GM21723 (cell line): ENCODE results near the gene ICAM1.
A peak's percentile ranks its signal among the peaks of the same experiment; 100 is the strongest.

Source experiments
- ATAC-seq: cut with Tn5 transposase; IDR thresholded peaks from one replicate; pipeline ENCODE4 v1.9.1; 2021; ENCODE audit warnings: mild to moderate bottlenecking, moderate library complexity; ENCODE audit not compliant: unreplicated experiment

The ICAM1 gene

GRCh38 chr19:10292789-10293636 lies 22.1 kb downstream of the ICAM1 start:
- no peak for ATAC-seq

GRCh38 chr19:10293637-10294367 lies 22.9 kb downstream of the ICAM1 start:
- no peak for ATAC-seq

GRCh38 chr19:10294368-10294697 lies 23.4 kb downstream of the ICAM1 start:
- no peak for ATAC-seq

GRCh38 chr19:10295305-10295846 lies 24.5 kb downstream of the ICAM1 start:
- ATAC-seq, result no peak

GRCh38 chr19:10295847-10296591 lies 25.1 kb downstream of the ICAM1 start:
- ATAC-seq, result no peak

- ATAC-seq, result no peak
Observed at GRCh38 chr19:10299545-10300458, 28.9 kb downstream of the ICAM1 start.

- ATAC-seq, result no peak
Observed at GRCh38 chr19:10305139-10305806, 34.4 kb downstream of the ICAM1 start.

GRCh38 chr19:10306327-10306726 lies 35.4 kb downstream of the ICAM1 start:
- no peak for ATAC-seq

GRCh38 chr19:10309423-10309822 lies 38.5 kb downstream of the ICAM1 start, which contains the start of gene ZGLP1:
Gene ZGLP1, minus strand, starts transcription at chr19:10309815.
- ATAC-seq, result no peak

GRCh38 chr19:10315335-10316214 lies 44.7 kb downstream of the ICAM1 start, which contains the start of gene FDX2:
Gene FDX2, minus strand, starts transcription at chr19:10316015. Its CDS starts 19 bp downstream, at chr19:10315996.
- peak; percentile 72 for ATAC-seq

- ATAC-seq, result no peak
Observed at GRCh38 chr19:10316229-10317044, 45.5 kb downstream of the ICAM1 start.

- ATAC-seq, result no peak
Observed at GRCh38 chr19:10317045-10317856, 46.3 kb downstream of the ICAM1 start.

GRCh38 chr19:10317857-10318462 lies 47.0 kb downstream of the ICAM1 start:
- ATAC-seq, result no peak

GRCh38 chr19:10318807-10319682 lies 48.1 kb downstream of the ICAM1 start:
- no peak for ATAC-seq

GRCh38 chr19:10320602-10321416 lies 49.9 kb downstream of the ICAM1 start:
- ATAC-seq, result no peak
